Karpas-422 (cell line): ENCODE data around the gene CEP162. TPM values are rescaled to one million over a fixed set of nuclear protein-coding genes. Genes with fewer than 3 reads are reported as not detected.
"Not testable (repeated sequence)": the region's sequence is repeated elsewhere in the genome, so short reads cannot be mapped to it uniquely, and the experiment has no call there.

Source experiments
- DNase-seq: peaks from one replicate; pipeline ENCODE4 v3.0.0-alpha.2; 2015
- H2AFZ ChIP-seq: fragments of 200-600 bp; sonication (generic); 2 replicates; pipeline ENCODE4 v1.6.1; 2014; ENCODE audit warnings: antibody characterized with exemption, low read length, mixed read lengths
- H3K27ac ChIP-seq: fragments of 200-600 bp; sonication (generic); 2 replicates; pipeline ENCODE4 v1.5.1; 2014; ENCODE audit warnings: mild to moderate bottlenecking, low read length, moderate library complexity
- H3K27me3 ChIP-seq: fragments of 200-600 bp; sonication (generic); 2 replicates; pipeline ENCODE4 v1.6.1; 2014; ENCODE audit warnings: low read length, mixed read lengths
- H3K36me3 ChIP-seq: fragments of 200-600 bp; sonication (generic); 2 replicates; pipeline ENCODE4 v1.6.1; 2014; ENCODE audit warnings: low read length, mixed read lengths; ENCODE audit not compliant: insufficient read depth
- H3K4me1 ChIP-seq: fragments of 200-600 bp; sonication (generic); 2 replicates; pipeline ENCODE4 v1.6.1; 2014; ENCODE audit warnings: mild to moderate bottlenecking, low read length, mixed read lengths
- H3K4me2 ChIP-seq: fragments of 200-600 bp; sonication (generic); 2 replicates; pipeline ENCODE4 v1.6.1; 2014; ENCODE audit warnings: low read length, low read depth, mild to moderate bottlenecking; ENCODE audit not compliant: poor library complexity, severe bottlenecking
- H3K4me3 ChIP-seq: fragments of 200-600 bp; sonication (generic); 2 replicates; pipeline ENCODE4 v1.5.1; 2014; ENCODE audit warnings: mild to moderate bottlenecking, antibody characterized with exemption, low read length, mixed read lengths
- H3K79me2 ChIP-seq: fragments of 200-600 bp; sonication (generic); 2 replicates; pipeline ENCODE4 v1.6.1; 2014; ENCODE audit warnings: mild to moderate bottlenecking, low read length, mixed read lengths
- H3K9ac ChIP-seq: fragments of 200-600 bp; sonication (generic); 2 replicates; pipeline ENCODE4 v1.6.0; 2014; ENCODE audit warnings: low read length
- H3K9me2 ChIP-seq: fragments of 200-600 bp; sonication (generic), shearing (Covaris generic); replicated peaks from 2 replicates; pipeline ENCODE4 v1.6.0; 2014; ENCODE audit warnings: mild to moderate bottlenecking, low read length, moderate library complexity; ENCODE audit not compliant: insufficient read depth
- H3K9me3 ChIP-seq: fragments of 300-700, 200-600 bp; sonication (generic); 2 replicates; pipeline ENCODE4 v1.6.1; 2014; ENCODE audit warnings: low read length, mixed read lengths
- H4K20me1 ChIP-seq: fragments of 200-600 bp; sonication (generic); 2 replicates; pipeline ENCODE4 v1.6.1; 2014; ENCODE audit warnings: mild to moderate bottlenecking, antibody characterized with exemption, low read length, low read depth; ENCODE audit not compliant: insufficient read depth
- total RNA-seq: library from RNA; depleted of rRNA; stranded (reverse); fragments of >200 nt; shearing (Covaris generic); gene quantifications from 2 replicates; pipeline ENCODE4 v1.2.3, GENCODE V29; 2014; ENCODE audit warnings: low replicate concordance

CEP162 gene
- total RNA-seq, 1 experiment from 2014 or later, result 7.5 TPM

GRCh38 chr6:84223608-84224007 is 3.8 kb downstream of the CEP162 start:
- not testable (repeated sequence) for H3K4me2 ChIP-seq, H3K36me3 ChIP-seq, DNase-seq, H2AFZ ChIP-seq, H3K9me2 ChIP-seq, H3K9ac ChIP-seq, H3K27me3 ChIP-seq, H3K4me3 ChIP-seq, H4K20me1 ChIP-seq, H3K9me3 ChIP-seq, H3K27ac ChIP-seq
- Histone ChIP-seq H3K79me2 (peaks cover 33% of the 10 kb centered on the region), H3K4me1 (peaks cover 16% of the 10 kb centered on the region)

GRCh38 chr6:84222426-84222825 is 5.0 kb downstream of the CEP162 start:
- no peaks in the 10 kb centered on the region for H4K20me1 ChIP-seq
- no peak for DNase-seq

GRCh38 chr6:84220809-84221409 is 6.5 kb downstream of the CEP162 start:
- Histone ChIP-seq H3K27me3 (no peaks in the 10 kb centered on the region), H2AFZ (no peak overlapping the region), H3K4me2 (no peak overlapping the region), H3K36me3 (no peaks in the 10 kb centered on the region), H3K79me2 (peaks cover 19% of the 10 kb centered on the region), H4K20me1 (no peaks in the 10 kb centered on the region), H3K9me3 (no peaks in the 10 kb centered on the region), H3K27ac (no peak overlapping the region), H3K4me3 (no peak overlapping the region), H3K9ac (no peak overlapping the region), H3K4me1 (peaks cover under 1% of the 10 kb centered on the region), H3K9me2 (no peaks in the 10 kb centered on the region)
- DNase-seq, result peak; percentile 75

More at GRCh38 chr6:84222426-84222825, 5.0 kb downstream of the CEP162 start:
- no peak overlapping the region for H3K4me2 ChIP-seq
- H3K36me3 ChIP-seq, result no peaks in the 10 kb centered on the region
- H3K27me3 ChIP-seq, result no peaks in the 10 kb centered on the region
- no peak overlapping the region for H3K4me3 ChIP-seq
- peaks cover 33% of the 10 kb centered on the region for H3K79me2 ChIP-seq
- no peaks in the 10 kb centered on the region for H3K9me3 ChIP-seq
- no peak overlapping the region for H2AFZ ChIP-seq
- H3K9ac ChIP-seq, result no peak overlapping the region
- H3K4me1 ChIP-seq, result peaks cover 10% of the 10 kb centered on the region
- no peak overlapping the region for H3K27ac ChIP-seq
- H3K9me2 ChIP-seq, result no peaks in the 10 kb centered on the region

- H3K9me3 ChIP-seq, result no peaks in the 10 kb centered on the region
- no peak overlapping the region for H3K4me3 ChIP-seq
- H2AFZ ChIP-seq, result no peak overlapping the region
- H3K27ac ChIP-seq, result no peak overlapping the region
- no peak for DNase-seq
- no peaks in the 10 kb centered on the region for H3K4me1 ChIP-seq
- H4K20me1 ChIP-seq, result no peaks in the 10 kb centered on the region
- no peak overlapping the region for H3K9ac ChIP-seq
- H3K9me2 ChIP-seq, result no peaks in the 10 kb centered on the region
- no peak overlapping the region for H3K4me2 ChIP-seq
- no peaks in the 10 kb centered on the region for H3K36me3 ChIP-seq
- H3K79me2 ChIP-seq, result peaks cover 14% of the 10 kb centered on the region; the same call in 1 of the 2 replicates
- H3K27me3 ChIP-seq, result no peaks in the 10 kb centered on the region
Measured at GRCh38 chr6:84218091-84218490, 9.4 kb downstream of the CEP162 start.

- Histone ChIP-seq H3K4me3 (no peak overlapping the region), H3K27me3 (no peaks in the 10 kb centered on the region), H3K4me1 (no peaks in the 10 kb centered on the region), H4K20me1 (no peaks in the 10 kb centered on the region), H3K9me3 (no peaks in the 10 kb centered on the region), H3K9ac (no peak overlapping the region), H3K36me3 (no peaks in the 10 kb centered on the region), H2AFZ (no peak overlapping the region), H3K4me2 (no peak overlapping the region), H3K79me2 (no peaks in the 10 kb centered on the region), H3K9me2 (no peaks in the 10 kb centered on the region), H3K27ac (no peak overlapping the region)
- DNase-seq, result no peak
Measured at GRCh38 chr6:84213217-84213616, 14.2 kb downstream of the CEP162 start.

- no peaks in the 10 kb centered on the region for H3K27me3 ChIP-seq
- no peaks in the 10 kb centered on the region for H3K9me2 ChIP-seq
- H3K4me2 ChIP-seq, result no peak overlapping the region
- H3K27ac ChIP-seq, result no peak overlapping the region
- no peaks in the 10 kb centered on the region for H3K9me3 ChIP-seq
- H4K20me1 ChIP-seq, result no peaks in the 10 kb centered on the region
- no peak overlapping the region for H3K4me3 ChIP-seq
- no peaks in the 10 kb centered on the region for H3K79me2 ChIP-seq
- no peak overlapping the region for H3K9ac ChIP-seq
- H3K4me1 ChIP-seq, result no peaks in the 10 kb centered on the region
- H3K36me3 ChIP-seq, result peaks cover 3% of the 10 kb centered on the region; the same call in 1 of the 2 replicates
- no peak for DNase-seq
- H2AFZ ChIP-seq, result no peak overlapping the region
Measured at GRCh38 chr6:84204011-84204410, 23.4 kb downstream of the CEP162 start.

- H2AFZ ChIP-seq, H3K4me2 ChIP-seq, H4K20me1 ChIP-seq, H3K9me3 ChIP-seq, H3K4me1 ChIP-seq, H3K9me2 ChIP-seq, H3K9ac ChIP-seq, H3K4me3 ChIP-seq, H3K79me2 ChIP-seq, H3K36me3 ChIP-seq, H3K27ac ChIP-seq, DNase-seq, H3K27me3 ChIP-seq: not testable (repeated sequence)
Measured at GRCh38 chr6:84199987-84200386, 27.5 kb downstream of the CEP162 start.

GRCh38 chr6:84197708-84198107 is 29.7 kb downstream of the CEP162 start:
- no peaks in the 10 kb centered on the region for H3K4me1 ChIP-seq
- no peak for DNase-seq
- H3K9me2 ChIP-seq, result no peaks in the 10 kb centered on the region
- H3K4me2 ChIP-seq, result no peak overlapping the region
- no peak overlapping the region for H2AFZ ChIP-seq
- H3K4me3 ChIP-seq, result no peak overlapping the region
- no peaks in the 10 kb centered on the region for H3K79me2 ChIP-seq
- no peaks in the 10 kb centered on the region for H4K20me1 ChIP-seq
- no peaks in the 10 kb centered on the region for H3K27me3 ChIP-seq
- H3K9ac ChIP-seq, result no peak overlapping the region
- no peak overlapping the region for H3K27ac ChIP-seq
- no peaks in the 10 kb centered on the region for H3K9me3 ChIP-seq
- peaks cover 15% of the 10 kb centered on the region for H3K36me3 ChIP-seq
